HL-60 (cell line): Measurements from ENCODE around the gene BCL10.

ENCODE experiments used
- DNase-seq, 2 experiments: peaks; one replicate each; pipeline ENCODE4 v3.0.0-alpha.2; 2010 to 2020; ENCODE audit warnings: low read depth in 1 of 2, low spot score in 1 of 2
- H3K27ac ChIP-seq: fragments of 250-450 bp; sonication (Bioruptor Pico); replicated peaks from 2 replicates; pipeline ENCODE4 v1.5.1; 2020; ENCODE audit warnings: mild to moderate bottlenecking, moderate library complexity
- H3K27me3 ChIP-seq: fragments of 250-450 bp; sonication (Bioruptor Pico); 2 replicates; pipeline ENCODE4 v1.5.1; 2021; ENCODE audit warnings: mild to moderate bottlenecking, moderate library complexity; ENCODE audit not compliant: insufficient read depth, poor library complexity, severe bottlenecking
- H3K4me3 ChIP-seq: replicated peaks from 2 replicates; pipeline ENCODE4 v1.5.1; 2011; ENCODE audit warnings: mild to moderate bottlenecking, control low read depth, low read length; ENCODE audit not compliant: insufficient read depth
- CTCF ChIP-seq: IDR thresholded peaks from one replicate; pipeline ENCODE4 v1.5.1; 2011; ENCODE audit warnings: low read length, control low read depth, inconsistent platforms; ENCODE audit not compliant: insufficient read depth
- GABPA ChIP-seq: IDR thresholded peaks from 2 replicates; pipeline ENCODE4 v1.6.1; 2012; ENCODE audit warnings: low read depth
- POLR2AphosphoS5 ChIP-seq: IDR thresholded peaks from 2 replicates; pipeline ENCODE4 v1.6.1; 2012; ENCODE audit warnings: low read depth
- REST ChIP-seq: IDR thresholded peaks from 2 replicates; pipeline ENCODE4 v1.6.1; 2012; ENCODE audit warnings: low read depth; ENCODE audit not compliant: insufficient replicate concordance
- SPI1 ChIP-seq: IDR thresholded peaks from 2 replicates; pipeline ENCODE4 v1.6.1; 2012; ENCODE audit warnings: low read depth, mild to moderate bottlenecking, borderline replicate concordance

The BCL10 gene

GRCh38 chr1:85315789-85316188, 39.4 kb upstream of the BCL10 start:
- no peak for TF ChIP-seq POLR2AphosphoS5
- TF ChIP-seq GABPA, result no peak
- TF ChIP-seq CTCF, result no peak
- TF ChIP-seq REST, result no peak
- TF ChIP-seq SPI1, result no peak
- H3K27ac ChIP-seq, result no peak overlapping the region
- H3K27me3 ChIP-seq, result no peaks in the 10 kb centered on the region

GRCh38 chr1:85314726-85315125, 38.3 kb upstream of the BCL10 start:
- no peak overlapping the region for H3K4me3 ChIP-seq
- TF ChIP-seq GABPA (no peak), SPI1 (no peak), REST (no peak)
- no peak overlapping the region for H3K27ac ChIP-seq
- no peak for DNase-seq
- H3K27me3 ChIP-seq, result peaks cover 3% of the 10 kb centered on the region

More at GRCh38 chr1:85315789-85316188, 39.4 kb upstream of the BCL10 start:
- H3K4me3 ChIP-seq, result no peak overlapping the region
- no peak for DNase-seq

- Histone ChIP-seq H3K27ac (no peak overlapping the region), H3K4me3 (no peak overlapping the region), H3K27me3 (peaks cover 6% of the 10 kb centered on the region)
- no peak for TF ChIP-seq POLR2AphosphoS5
- no peak for TF ChIP-seq SPI1
- TF ChIP-seq REST, result no peak
- TF ChIP-seq CTCF, result no peak
- no peak for TF ChIP-seq GABPA
- no peak for DNase-seq
These were observed 37.7 kb upstream of the BCL10 start for GRCh38 chr1:85313888-85314696.
